ENCODE results near the gene ISG20L2.
A peak's percentile ranks its signal among the peaks of the same experiment; 100 is the strongest.

The ISG20L2 gene

GRCh38 chr1:156740741-156741480 is 12.3 kb upstream of the ISG20L2 start, which contains the start of gene MRPL24:
Gene MRPL24, minus strand, starts transcription at chr1:156741088. Its CDS starts 2,384 bp downstream, at chr1:156738704.
- peak; percentile 100 for DNase-seq (ENCODE audit: low read depth, low spot score)

GRCh38 chr1:156740237-156740740 is 11.7 kb upstream of the ISG20L2 start:
- DNase-seq (ENCODE audit: low read depth, low spot score): no peak

- DNase-seq (ENCODE audit: low read depth, low spot score): no peak
These were observed 10.3 kb upstream of the ISG20L2 start for GRCh38 chr1:156738916-156739315.

- no peak for DNase-seq (ENCODE audit: low read depth, low spot score)
These were observed 9.8 kb upstream of the ISG20L2 start for GRCh38 chr1:156738407-156738806.

- no peak for DNase-seq (ENCODE audit: low read depth, low spot score)
These were observed 5.5 kb upstream of the ISG20L2 start for GRCh38 chr1:156733989-156734584.

GRCh38 chr1:156727926-156728598 is 504 bp downstream of the ISG20L2 start, which contains the start of gene METTL25B:
Gene METTL25B, plus strand, starts transcription at chr1:156728469. Its CDS starts 636 bp downstream, at chr1:156729105.
- peak; percentile 89 for DNase-seq (ENCODE audit: low read depth, low spot score)

GRCh38 chr1:156727492-156727891 is 1.1 kb downstream of the ISG20L2 start:
- DNase-seq (ENCODE audit: low read depth, low spot score): no peak

GRCh38 chr1:156726549-156727226 is 1.9 kb downstream of the ISG20L2 start:
- peak; percentile 81 for DNase-seq (ENCODE audit: low read depth, low spot score)

- peak; percentile 98 for DNase-seq (ENCODE audit: low read depth, low spot score)
These were observed 2.8 kb downstream of the ISG20L2 start for GRCh38 chr1:156725683-156726280.

- no peak for DNase-seq (ENCODE audit: low read depth, low spot score)
These were observed 7.0 kb downstream of the ISG20L2 start for GRCh38 chr1:156721535-156721934.

- no peak for DNase-seq (ENCODE audit: low read depth, low spot score)
These were observed 7.4 kb downstream of the ISG20L2 start for GRCh38 chr1:156721131-156721530.

- no peak for DNase-seq (ENCODE audit: low read depth, low spot score)
These were observed 11.2 kb downstream of the ISG20L2 start for GRCh38 chr1:156717351-156717750.

GRCh38 chr1:156714830-156715229 is 13.7 kb downstream of the ISG20L2 start:
- peak; percentile 31 for DNase-seq (ENCODE audit: low read depth, low spot score)

- DNase-seq (ENCODE audit: low read depth, low spot score): peak; percentile 56
These were observed 15.9 kb downstream of the ISG20L2 start for GRCh38 chr1:156712626-156713025.

GRCh38 chr1:156711011-156711817 is 17.4 kb downstream of the ISG20L2 start:
- DNase-seq (ENCODE audit: low read depth, low spot score): peak; percentile 90

- peak; percentile 57 for DNase-seq (ENCODE audit: low read depth, low spot score)
These were observed 18.6 kb downstream of the ISG20L2 start for GRCh38 chr1:156709757-156710489.

- peak; percentile 22 for DNase-seq (ENCODE audit: low read depth, low spot score)
These were observed 19.5 kb downstream of the ISG20L2 start for GRCh38 chr1:156709031-156709430.

GRCh38 chr1:156708218-156708661 is 20.3 kb downstream of the ISG20L2 start:
- DNase-seq (ENCODE audit: low read depth, low spot score): peak; percentile 88

- DNase-seq (ENCODE audit: low read depth, low spot score): peak; percentile 70
These were observed 20.9 kb downstream of the ISG20L2 start for GRCh38 chr1:156707417-156708217.
